OCI-LY3 (cell line): ENCODE data around the gene SYS1.

Experiments used
- H2AFZ ChIP-seq: fragments of 200-600, 300-600 bp; shearing (Covaris generic); 2 replicates; pipeline ENCODE4 v1.6.0; 2014; ENCODE audit warnings: antibody characterized with exemption, low read depth, low read length
- H3K27ac ChIP-seq: fragments of 200-600, 300-600 bp; sonication (generic); 2 replicates; pipeline ENCODE4 v1.5.1; 2014; ENCODE audit warnings: mild to moderate bottlenecking, low read length, moderate library complexity, mixed read lengths
- H3K27me3 ChIP-seq: fragments of 200-600, 300-600 bp; sonication (generic); 2 replicates; pipeline ENCODE4 v1.6.1; 2014; ENCODE audit warnings: low read depth, low read length, mixed read lengths
- H3K36me3 ChIP-seq: fragments of 200-600, 300-600 bp; sonication (generic); replicated peaks from 2 replicates; pipeline ENCODE3; 2014; ENCODE audit warnings: low read depth, low read length, mixed read lengths
- H3K4me1 ChIP-seq: fragments of 300-600, 200-600 bp; sonication (generic); 2 replicates; pipeline ENCODE4 v1.6.1; 2014; ENCODE audit warnings: low read length, mixed read lengths
- H3K4me2 ChIP-seq: fragments of 200-600, 300-600 bp; sonication (generic); 2 replicates; pipeline ENCODE4 v1.6.1; 2014; ENCODE audit warnings: low read length, mixed read lengths
- H3K4me3 ChIP-seq: fragments of 300-600, 200-600 bp; sonication (generic); 2 replicates; pipeline ENCODE4 v1.5.1; 2014; ENCODE audit warnings: antibody characterized with exemption, mild to moderate bottlenecking, low read length, moderate library complexity
- H3K79me2 ChIP-seq: fragments of 300-600, 200-600 bp; shearing (Covaris generic); 2 replicates; pipeline ENCODE4 v1.6.1; 2014; ENCODE audit warnings: mild to moderate bottlenecking, low read length, mixed read lengths
- H3K9ac ChIP-seq: fragments of 300-600, 200-600 bp; shearing (Covaris generic); 2 replicates; pipeline ENCODE4 v1.6.0; 2014; ENCODE audit warnings: mild to moderate bottlenecking, low read length, moderate library complexity
- H3K9me3 ChIP-seq: fragments of 200-600, 300-600 bp; shearing (Covaris generic); 2 replicates; pipeline ENCODE4 v1.6.1; 2014; ENCODE audit warnings: low read length, mixed read lengths; ENCODE audit not compliant: insufficient read depth
- H4K20me1 ChIP-seq: fragments of 200-600, 300-600 bp; sonication (generic); 2 replicates; pipeline ENCODE4 v1.6.1; 2016; ENCODE audit warnings: low read length, mixed read lengths; ENCODE audit not compliant: insufficient read depth
- CTCF ChIP-seq: fragments of 200-600, 300-600 bp; sonication (generic); IDR thresholded peaks from 2 replicates; pipeline ENCODE4 v1.5.1; 2014; ENCODE audit warnings: antibody characterized with exemption, low read length, low read depth
- EZH2phosphoT487 ChIP-seq: fragments of 200-600 bp; shearing (Covaris generic); IDR thresholded peaks from 2 replicates; pipeline ENCODE4 v1.6.1; 2018; ENCODE audit warnings: antibody characterized with exemption, mixed run types, low read depth

Gene SYS1

DNA sequence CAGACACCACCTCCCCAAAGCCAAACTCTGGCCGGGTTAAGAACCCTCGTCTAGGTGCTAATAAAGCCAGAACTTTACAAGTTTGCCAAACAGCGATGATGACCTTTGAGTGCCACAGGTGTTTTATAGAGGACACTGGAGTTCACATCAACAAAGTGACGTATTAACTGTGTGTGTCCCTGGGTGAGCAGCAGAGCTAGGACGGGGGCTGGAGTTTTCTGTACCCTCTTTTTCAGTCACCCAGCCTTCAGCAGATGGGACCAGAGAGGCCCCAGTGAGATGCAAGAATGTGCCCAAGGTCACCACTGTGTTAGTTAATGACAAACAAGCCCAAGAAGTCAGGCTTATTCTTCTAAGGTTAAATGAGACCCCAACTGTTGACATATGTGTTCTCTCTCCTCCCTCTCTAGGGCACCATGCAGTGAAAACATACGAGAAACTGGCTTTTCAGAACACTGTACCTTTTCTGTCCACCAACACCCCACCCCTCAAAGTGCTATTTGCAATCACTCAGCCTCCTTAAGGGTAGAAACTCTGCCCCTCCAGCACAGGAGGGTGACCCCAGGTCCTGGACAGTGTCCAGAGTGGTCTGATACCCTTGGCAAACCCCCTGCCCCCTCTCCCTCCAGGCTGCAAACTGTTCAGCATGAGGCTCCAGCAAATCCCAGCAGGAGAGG lies 20.0 kb upstream of the SYS1 start:
- peaks cover 28% of the 10 kb centered on the region for H3K4me1 ChIP-seq
- peaks cover 56% of the 10 kb centered on the region for H4K20me1 ChIP-seq
- H3K4me2 ChIP-seq = no peak overlapping the region
- no peak overlapping the region for H2AFZ ChIP-seq
- no peak overlapping the region for H3K27ac ChIP-seq
- H3K36me3 ChIP-seq = peaks cover 6% of the 10 kb centered on the region
- peaks cover 26% of the 10 kb centered on the region; the same call in 1 of the 2 replicates for H3K79me2 ChIP-seq
- TF ChIP-seq EZH2phosphoT487 (no peak), CTCF (no peak)
- H3K4me3 ChIP-seq = no peak overlapping the region
- H3K9ac ChIP-seq = no peak overlapping the region
- H3K27me3 ChIP-seq = no peaks in the 10 kb centered on the region
- H3K9me3 ChIP-seq = no peaks in the 10 kb centered on the region

GRCh38 chr20:45343532-45344167 lies 19.3 kb upstream of the SYS1 start:
- Histone ChIP-seq H4K20me1 (peaks cover 54% of the 10 kb centered on the region), H3K79me2 (peaks cover 26% of the 10 kb centered on the region; the same call in 1 of the 2 replicates), H3K9me3 (no peaks in the 10 kb centered on the region), H3K36me3 (peaks cover 6% of the 10 kb centered on the region), H3K4me3 (no peak overlapping the region), H3K9ac (no peak overlapping the region), H2AFZ (no peak overlapping the region), H3K27me3 (no peaks in the 10 kb centered on the region), H3K4me1 (peaks cover 31% of the 10 kb centered on the region), H3K4me2 (no peak overlapping the region), H3K27ac (no peak overlapping the region)
- TF ChIP-seq CTCF (no peak), EZH2phosphoT487 (no peak)

DNA sequence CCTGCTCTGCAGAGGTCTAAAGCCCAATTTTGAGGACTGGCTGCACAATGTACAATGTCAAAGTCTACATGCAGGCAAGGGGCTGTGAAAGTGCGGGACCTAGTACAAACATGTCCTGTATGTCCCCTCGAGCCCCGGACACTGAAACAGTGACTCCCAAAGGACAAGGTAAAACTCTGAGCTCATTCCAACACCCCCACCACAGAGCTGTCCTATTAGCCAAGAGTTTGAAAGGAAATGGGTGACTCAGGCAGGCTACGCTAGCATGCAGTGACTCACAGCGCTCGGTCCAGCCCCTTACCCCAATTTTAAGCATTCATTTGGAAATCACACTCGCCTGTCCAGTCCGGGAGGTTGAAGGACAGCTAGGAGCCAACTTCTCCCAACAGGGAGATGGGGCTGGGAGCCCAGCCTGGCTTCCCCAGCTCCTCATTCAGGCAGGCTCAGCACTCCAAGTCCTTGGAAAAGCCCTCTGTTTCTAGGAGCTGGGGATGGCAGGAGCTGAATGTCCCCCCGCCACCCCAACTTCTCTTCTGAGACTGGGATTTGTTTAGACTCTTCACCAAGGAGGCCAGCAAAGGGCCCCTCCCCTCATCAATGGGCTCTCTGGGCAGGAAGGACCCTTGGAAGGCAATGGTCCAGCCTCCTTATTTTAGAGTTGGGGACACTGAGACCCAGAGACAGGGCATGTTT lies 18.6 kb upstream of the SYS1 start:
- no peak for TF ChIP-seq CTCF
- no peak for TF ChIP-seq EZH2phosphoT487
- H3K79me2 ChIP-seq = peaks cover 26% of the 10 kb centered on the region; the same call in 1 of the 2 replicates
- no peak overlapping the region for H3K4me3 ChIP-seq
- no peak overlapping the region for H3K4me2 ChIP-seq
- H3K4me1 ChIP-seq = peaks cover 34% of the 10 kb centered on the region
- H3K27me3 ChIP-seq = no peaks in the 10 kb centered on the region
- H3K27ac ChIP-seq = no peak overlapping the region
- peaks cover 48% of the 10 kb centered on the region for H4K20me1 ChIP-seq
- no peak overlapping the region for H2AFZ ChIP-seq
- peaks cover 6% of the 10 kb centered on the region for H3K36me3 ChIP-seq
- H3K9ac ChIP-seq = no peak overlapping the region
- H3K9me3 ChIP-seq = no peaks in the 10 kb centered on the region
